Measurements from ENCODE around the gene RERE.

- TF ChIP-seq CTCF (IDR thresholded peaks at IDR 0.05) (no peak), POLR2A (IDR thresholded peaks at IDR 0.05) (no peak)
Measured at GRCh38 chr1:8350914-8351684, 466.3 kb downstream of the RERE start.
